DMS53 (cell line): ENCODE data around the gene CLSTN2.

ENCODE experiments used
- DNase-seq: peaks from one replicate; lab custom pipeline; 2025; lab: John Stamatoyannopoulos, UW

The CLSTN2 gene

GRCh38 chr3:140096037-140096436 lies 161.1 kb downstream of the CLSTN2 start:
- DNase-seq: no peak

- DNase-seq: no peak
Measured at GRCh38 chr3:140097874-140098635, 163.1 kb downstream of the CLSTN2 start.

GRCh38 chr3:140100479-140100878 lies 165.5 kb downstream of the CLSTN2 start:
- DNase-seq: no peak

GRCh38 chr3:140103166-140103565 lies 168.2 kb downstream of the CLSTN2 start:
- no peak for DNase-seq

GRCh38 chr3:140103986-140104645 lies 169.1 kb downstream of the CLSTN2 start:
- DNase-seq: no peak

- no peak for DNase-seq
Measured at GRCh38 chr3:140113996-140114788, 179.2 kb downstream of the CLSTN2 start.

- DNase-seq: no peak
Measured at GRCh38 chr3:140114789-140115080, 179.8 kb downstream of the CLSTN2 start.

- DNase-seq: no peak
Measured at GRCh38 chr3:140117096-140117526, 182.1 kb downstream of the CLSTN2 start.

GRCh38 chr3:140122183-140122582 lies 187.2 kb downstream of the CLSTN2 start:
- no peak for DNase-seq

GRCh38 chr3:140128217-140128616 lies 193.2 kb downstream of the CLSTN2 start:
- DNase-seq: no peak

- DNase-seq: peak; percentile 67
Measured at GRCh38 chr3:140128631-140129030, 193.6 kb downstream of the CLSTN2 start.

GRCh38 chr3:140129768-140130284 lies 194.8 kb downstream of the CLSTN2 start:
- no peak for DNase-seq

- no peak for DNase-seq
Measured at GRCh38 chr3:140131895-140132294, 196.9 kb downstream of the CLSTN2 start.

- DNase-seq: no peak
Measured at GRCh38 chr3:140134231-140134965, 199.4 kb downstream of the CLSTN2 start.

- no peak for DNase-seq
Measured at GRCh38 chr3:140135461-140135860, 200.5 kb downstream of the CLSTN2 start.

GRCh38 chr3:140143367-140144069 lies 208.5 kb downstream of the CLSTN2 start:
- no peak for DNase-seq

- DNase-seq: no peak
Measured at GRCh38 chr3:140145528-140145927, 210.5 kb downstream of the CLSTN2 start.

GRCh38 chr3:140146668-140147067 lies 211.7 kb downstream of the CLSTN2 start:
- peak; percentile 65 for DNase-seq

- no peak for DNase-seq
Measured at GRCh38 chr3:140147965-140148490, 213.0 kb downstream of the CLSTN2 start.

- no peak for DNase-seq
Measured at GRCh38 chr3:140148824-140149390, 213.9 kb downstream of the CLSTN2 start.

- DNase-seq: no peak
Measured at GRCh38 chr3:140151321-140151720, 216.3 kb downstream of the CLSTN2 start.
